ENCODE results near the gene TMEM82. TPM values are rescaled to one million over a fixed set of nuclear protein-coding genes. Genes with fewer than 3 reads are reported as not detected.

Gene TMEM82
- total RNA-seq, 2 experiments from 2014 or later = not detected

- Mint-ChIP-seq H3K4me3 (no peak overlapping the region), H3K27ac (no peak overlapping the region), H3K36me3 (ENCODE audit: low read depth) (no peaks in the 10 kb centered on the region), H3K4me1 (ENCODE audit: low read depth) (peaks cover 15% of the 10 kb centered on the region), H3K9me3 (no peaks in the 10 kb centered on the region), H3K27me3 (peaks cover 62% of the 10 kb centered on the region)
- Histone ChIP-seq H3K27me3 (ENCODE audit: control insufficient read depth in 1 of 2, insufficient read depth in 2 of 2, low read length in 2 of 2) (peaks cover 24 to 43% of the 10 kb centered on the region in 2 experiments), H3K9me3 (ENCODE audit: control insufficient read depth in 1 of 2, insufficient read depth in 1 of 2, low read length in 2 of 2) (no peaks in the 10 kb centered on the region), H3K36me3 (ENCODE audit: insufficient read depth, low read length) (no peaks in the 10 kb centered on the region), H3K4me3 (ENCODE audit: low read length) (no peak overlapping the region), H3K27ac (ENCODE audit: low read depth in 1 of 2, low read length in 2 of 2) (no peak overlapping the region), H3K4me1 (ENCODE audit: insufficient read depth, low read length) (peaks cover 21% of the 10 kb centered on the region)
- ChIA-PET CTCF (no interaction called here), POLR2A (no interaction called here)
- DNase-seq (no peak), ATAC-seq (ENCODE audit: poor library complexity) (no peak)
- TF ChIP-seq, protein P1, sequence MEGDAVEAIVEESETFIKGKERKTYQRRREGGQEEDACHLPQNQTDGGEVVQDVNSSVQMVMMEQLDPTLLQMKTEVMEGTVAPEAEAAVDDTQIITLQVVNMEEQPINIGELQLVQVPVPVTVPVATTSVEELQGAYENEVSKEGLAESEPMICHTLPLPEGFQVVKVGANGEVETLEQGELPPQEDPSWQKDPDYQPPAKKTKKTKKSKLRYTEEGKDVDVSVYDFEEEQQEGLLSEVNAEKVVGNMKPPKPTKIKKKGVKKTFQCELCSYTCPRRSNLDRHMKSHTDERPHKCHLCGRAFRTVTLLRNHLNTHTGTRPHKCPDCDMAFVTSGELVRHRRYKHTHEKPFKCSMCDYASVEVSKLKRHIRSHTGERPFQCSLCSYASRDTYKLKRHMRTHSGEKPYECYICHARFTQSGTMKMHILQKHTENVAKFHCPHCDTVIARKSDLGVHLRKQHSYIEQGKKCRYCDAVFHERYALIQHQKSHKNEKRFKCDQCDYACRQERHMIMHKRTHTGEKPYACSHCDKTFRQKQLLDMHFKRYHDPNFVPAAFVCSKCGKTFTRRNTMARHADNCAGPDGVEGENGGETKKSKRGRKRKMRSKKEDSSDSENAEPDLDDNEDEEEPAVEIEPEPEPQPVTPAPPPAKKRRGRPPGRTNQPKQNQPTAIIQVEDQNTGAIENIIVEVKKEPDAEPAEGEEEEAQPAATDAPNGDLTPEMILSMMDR (IDR thresholded peaks at IDR 0.05) = no peak
- intact Hi-C loops (cut with DNase I, micrococcal nuclease) = no loop called here
Measured at GRCh38 chr1:15760520-15761211, 18.4 kb downstream of the TMEM82 start.

DNA sequence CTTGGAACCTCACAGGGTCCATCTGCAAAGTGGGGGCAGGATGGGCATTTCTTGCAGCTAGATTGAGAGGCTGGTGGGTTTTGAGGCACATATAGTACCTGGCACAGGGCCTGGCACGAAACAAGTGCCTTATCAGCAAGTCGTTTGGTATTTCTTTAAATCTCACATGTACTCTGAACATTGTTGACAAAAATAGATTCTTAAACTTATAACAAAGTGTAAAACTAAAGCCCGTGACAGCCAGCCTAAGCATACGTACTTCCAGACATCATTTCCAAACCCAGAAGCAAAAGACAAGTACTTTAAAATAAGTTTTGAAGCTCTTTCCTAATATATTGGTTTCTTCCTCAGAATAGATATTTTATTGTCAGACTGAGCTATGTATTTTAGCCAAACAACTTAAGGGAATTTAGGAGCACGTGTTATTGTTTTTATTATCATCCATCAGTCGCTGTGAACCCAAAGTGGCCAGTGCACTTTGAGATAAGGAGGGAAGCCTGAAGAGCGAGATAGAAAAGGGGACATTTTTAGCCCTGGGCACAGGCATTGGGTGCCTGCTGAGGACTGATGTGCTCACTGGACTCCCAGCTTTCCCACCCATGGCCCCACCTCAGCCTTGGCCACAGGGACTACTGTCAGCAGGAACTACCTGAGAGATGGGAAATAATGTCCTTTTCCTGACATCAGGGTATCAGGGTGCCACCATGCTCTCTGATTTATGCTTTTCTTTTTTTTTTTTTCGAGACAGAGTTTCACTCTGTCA is 19.2 kb downstream of the TMEM82 start:
- intact Hi-C loops (cut with DNase I, micrococcal nuclease) = no loop called here
- TF ChIP-seq, protein P1 (IDR thresholded peaks at IDR 0.05) = no peak
- no peak for ATAC-seq (ENCODE audit: poor library complexity)
- H3K4me3 Mint-ChIP-seq = no peak overlapping the region
- H3K36me3 Mint-ChIP-seq (ENCODE audit: low read depth) = no peaks in the 10 kb centered on the region
- H3K27ac ChIP-seq (ENCODE audit: low read depth in 1 of 2, low read length in 2 of 2) = no peak overlapping the region
- ChIA-PET CTCF (no interaction called here), POLR2A (interaction anchor here (0.6 kb wide), 1 partner anchor 70 kb away, joined by 3 read pairs; no protein-coding TSS in a partner anchor)
- H3K4me3 ChIP-seq (ENCODE audit: low read length) = no peak overlapping the region
- H3K9me3 ChIP-seq (ENCODE audit: control insufficient read depth in 1 of 2, insufficient read depth in 1 of 2, low read length in 2 of 2) = no peaks in the 10 kb centered on the region
- H3K9me3 Mint-ChIP-seq = no peaks in the 10 kb centered on the region
- H3K4me1 ChIP-seq (ENCODE audit: insufficient read depth, low read length) = peaks cover 16% of the 10 kb centered on the region
- H3K27ac Mint-ChIP-seq = no peak overlapping the region
- H3K27me3 Mint-ChIP-seq = peaks cover 57% of the 10 kb centered on the region
- H3K27me3 ChIP-seq (ENCODE audit: control insufficient read depth in 1 of 2, insufficient read depth in 2 of 2, low read length in 2 of 2) = peaks cover 24 to 38% of the 10 kb centered on the region in 2 experiments
- DNase-seq = no peak
- H3K4me1 Mint-ChIP-seq (ENCODE audit: low read depth) = peaks cover 9% of the 10 kb centered on the region
- no peaks in the 10 kb centered on the region for H3K36me3 ChIP-seq (ENCODE audit: insufficient read depth, low read length)

DNA sequence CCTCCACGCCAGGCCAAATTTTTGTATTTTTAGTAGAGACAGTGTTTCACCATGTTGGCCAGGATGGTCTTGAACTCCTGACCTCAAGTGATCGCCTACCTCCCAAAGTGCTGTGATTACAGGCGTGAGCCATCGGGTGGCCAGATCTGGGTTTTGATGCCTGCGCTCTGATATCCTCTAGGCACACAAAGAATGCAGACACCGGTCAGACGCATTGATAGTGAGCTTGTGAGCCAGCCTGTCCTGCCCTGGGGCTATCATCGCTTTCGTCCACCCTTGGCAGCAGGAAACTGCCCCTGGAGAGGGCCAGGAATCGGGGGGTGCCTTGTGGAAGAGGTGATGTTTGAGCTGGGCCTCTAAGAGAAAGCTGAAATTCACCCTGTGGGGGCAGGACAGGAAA is 20.2 kb downstream of the TMEM82 start:
- H3K4me1 ChIP-seq (ENCODE audit: insufficient read depth, low read length) = peaks cover 12% of the 10 kb centered on the region
- Mint-ChIP-seq H3K27ac (no peak overlapping the region), H3K4me1 (ENCODE audit: low read depth) (peaks cover under 1% of the 10 kb centered on the region), H3K9me3 (no peaks in the 10 kb centered on the region), H3K36me3 (ENCODE audit: low read depth) (no peaks in the 10 kb centered on the region), H3K27me3 (peaks cover 47% of the 10 kb centered on the region), H3K4me3 (no peak overlapping the region)
- CTCF ChIA-PET = no interaction called here
- TF ChIP-seq, protein P1 (IDR thresholded peaks at IDR 0.05) = no peak
- POLR2A ChIA-PET = no interaction called here
- H3K36me3 ChIP-seq (ENCODE audit: insufficient read depth, low read length) = no peaks in the 10 kb centered on the region
- no peak overlapping the region for H3K27ac ChIP-seq (ENCODE audit: low read depth in 1 of 2, low read length in 2 of 2)
- no peak overlapping the region for H3K4me3 ChIP-seq (ENCODE audit: low read length)
- no peaks in the 10 kb centered on the region for H3K9me3 ChIP-seq (ENCODE audit: control insufficient read depth in 1 of 2, insufficient read depth in 1 of 2, low read length in 2 of 2)
- intact Hi-C loops (cut with DNase I, micrococcal nuclease) = no loop called here
- DNase-seq (no peak), ATAC-seq (ENCODE audit: poor library complexity) (no peak)
- H3K27me3 ChIP-seq (ENCODE audit: control insufficient read depth in 1 of 2, insufficient read depth in 2 of 2, low read length in 2 of 2) = peaks cover 19 to 28% of the 10 kb centered on the region in 2 experiments

Measured in CD4-positive, alpha-beta T cell (primary cell).